NCI-H2081 treated with DMSO at 0.1 percent for 48 hours (cell line): ENCODE results near the gene NGEF.
"Not testable (repeated sequence)": the region's sequence is repeated elsewhere in the genome, so short reads cannot be mapped to it uniquely, and the experiment has no call there.

ENCODE experiments used
- DNase-seq: peaks from one replicate; lab custom pipeline; 2025; lab: John Stamatoyannopoulos, UW

NGEF gene

DNA sequence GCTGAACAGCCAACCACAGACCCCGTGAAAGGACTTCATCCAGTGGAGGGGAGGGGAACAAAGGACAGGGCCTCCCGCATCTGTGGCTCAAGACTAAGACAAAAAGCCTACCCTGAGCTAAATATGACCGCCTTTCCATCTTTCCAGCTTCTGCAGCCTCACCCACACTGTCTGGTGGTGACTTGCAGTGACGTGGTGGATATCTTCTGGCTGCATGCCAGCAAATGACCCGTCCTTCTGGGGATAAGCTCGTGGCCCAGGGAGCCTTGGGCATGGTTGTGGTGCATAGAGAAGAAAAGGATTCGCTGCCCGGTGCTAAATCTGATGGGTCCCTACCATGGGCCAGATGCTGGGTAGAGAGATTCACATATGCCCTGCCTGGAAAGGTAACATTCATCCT is 8.7 kb upstream of the NGEF start:
- no peak for DNase-seq

DNA sequence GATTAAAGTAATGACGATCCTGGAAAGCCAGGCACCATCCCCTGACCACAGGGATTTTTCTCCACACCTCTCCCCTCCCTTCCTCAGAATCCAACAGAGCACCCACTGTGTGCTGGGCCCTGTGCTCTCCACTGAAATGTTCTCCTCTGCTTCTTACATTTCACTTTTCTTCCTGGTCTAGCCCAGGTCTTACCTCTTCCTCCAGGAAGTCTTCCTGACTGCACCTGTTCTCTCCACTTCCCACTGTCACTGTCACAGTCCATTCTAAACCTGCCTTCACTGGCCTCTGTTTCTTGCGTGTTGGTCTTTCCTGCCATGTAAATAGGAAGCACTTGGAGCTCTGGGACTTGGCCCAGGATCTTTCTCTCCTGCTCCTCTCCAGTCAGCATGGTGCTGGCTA is 7.4 kb upstream of the NGEF start:
- DNase-seq: no peak

- not testable (repeated sequence) for DNase-seq
These were observed 6.6 kb upstream of the NGEF start for GRCh38 chr2:233019610-233020009.

- no peak for DNase-seq
These were observed 4.9 kb upstream of the NGEF start for GRCh38 chr2:233017947-233018346.

- no peak for DNase-seq
These were observed 2.1 kb upstream of the NGEF start for GRCh38 chr2:233015019-233015645.

DNA sequence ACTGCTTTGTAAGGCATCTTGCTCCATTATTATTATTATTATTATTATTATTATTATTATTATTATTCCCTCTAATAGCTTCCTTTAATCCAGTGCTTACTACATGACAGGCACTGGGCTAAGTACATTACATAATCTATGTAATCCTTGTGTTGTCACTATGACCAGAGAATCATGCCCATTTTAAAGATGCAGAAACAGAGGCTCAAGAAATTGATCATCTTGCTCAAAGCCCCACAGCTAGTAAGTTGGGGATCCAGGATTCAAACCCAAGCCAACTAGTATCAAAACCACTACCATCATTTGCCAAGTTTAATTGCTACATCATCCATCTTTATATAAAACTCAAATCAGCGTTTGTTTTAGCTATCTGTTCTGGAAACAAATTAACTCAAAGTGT is 594 bp upstream of the NGEF start:
- DNase-seq: no peak

GRCh38 chr2:233012301-233012971 is 620 bp downstream of the NGEF start:
- no peak for DNase-seq

DNA sequence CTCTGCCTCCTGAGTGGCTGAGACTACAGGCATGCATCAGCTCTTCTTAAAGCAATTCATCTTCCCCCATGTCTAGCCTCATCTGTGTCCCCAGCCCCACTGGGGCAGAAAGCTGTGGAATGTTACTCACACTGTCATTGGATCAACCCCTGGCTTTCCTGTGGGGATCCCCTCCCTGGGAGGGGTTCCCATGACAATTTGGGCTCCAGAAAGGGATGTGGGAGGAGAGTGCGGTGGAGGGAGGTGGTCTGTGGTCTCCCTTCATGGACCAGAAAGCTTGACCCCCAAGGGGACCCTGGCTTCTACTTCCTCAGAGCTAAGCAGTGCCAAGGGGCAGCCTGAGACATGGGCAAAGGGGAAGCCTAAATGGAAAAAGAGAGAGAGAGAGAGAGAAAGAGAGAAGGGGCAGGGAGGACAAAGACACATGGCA is 1.3 kb downstream of the NGEF start:
- DNase-seq: no peak

DNA sequence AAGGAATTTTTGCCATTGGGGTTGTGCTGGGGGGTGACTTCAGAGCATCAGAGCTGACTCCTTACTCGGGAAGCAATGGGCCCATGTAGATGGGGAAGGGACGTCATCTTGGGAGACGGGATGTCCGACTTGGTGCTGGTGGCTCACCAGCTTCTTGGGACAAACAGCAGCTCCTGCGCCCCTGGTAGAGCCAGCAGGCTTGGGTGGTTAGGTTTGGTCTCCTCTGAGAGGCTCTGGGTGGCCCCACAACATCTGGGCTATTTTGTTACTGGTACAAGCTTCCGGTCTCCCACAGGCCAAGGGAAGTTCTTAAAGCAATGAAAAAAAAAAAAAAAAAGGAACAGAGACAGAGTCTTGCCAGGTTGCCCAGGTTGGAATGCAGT is 1.8 kb downstream of the NGEF start:
- DNase-seq: no peak

DNA sequence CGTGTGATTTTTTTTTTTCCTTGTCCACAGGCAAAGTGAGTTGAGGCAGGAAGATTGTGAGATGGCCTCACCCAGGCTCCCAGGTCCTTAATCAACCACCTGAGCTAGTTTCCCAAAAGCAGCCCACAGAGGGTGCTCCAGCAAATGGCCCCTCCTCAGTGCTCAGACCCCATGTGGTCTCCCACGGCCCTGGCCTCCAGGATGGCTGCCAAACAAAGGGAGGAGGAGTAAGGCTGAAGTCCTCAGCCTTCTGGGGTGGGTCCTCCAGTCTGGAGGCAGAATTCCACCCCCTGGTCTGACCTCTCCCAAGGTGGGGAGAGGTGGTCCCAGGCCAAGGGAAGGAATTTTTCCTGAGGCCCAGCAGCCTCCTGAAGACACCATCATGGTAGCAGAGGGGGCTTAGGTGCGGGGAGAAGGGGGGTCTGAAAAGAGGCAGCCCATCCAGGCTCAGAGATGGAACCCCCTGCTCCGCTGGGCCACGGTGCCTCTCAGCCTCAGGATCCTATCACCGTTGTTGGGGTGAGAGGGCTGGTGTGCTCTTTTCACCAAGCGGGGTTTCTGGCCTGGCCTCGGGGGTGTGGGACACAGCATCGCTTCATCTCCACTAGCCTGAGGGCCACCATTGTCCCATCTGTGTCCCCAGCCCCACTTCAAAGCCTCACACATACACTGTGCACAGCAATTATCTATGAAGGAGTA is 2.3 kb downstream of the NGEF start:
- DNase-seq: no peak

GRCh38 chr2:233009661-233010060 is 3.4 kb downstream of the NGEF start:
- no peak for DNase-seq

DNA sequence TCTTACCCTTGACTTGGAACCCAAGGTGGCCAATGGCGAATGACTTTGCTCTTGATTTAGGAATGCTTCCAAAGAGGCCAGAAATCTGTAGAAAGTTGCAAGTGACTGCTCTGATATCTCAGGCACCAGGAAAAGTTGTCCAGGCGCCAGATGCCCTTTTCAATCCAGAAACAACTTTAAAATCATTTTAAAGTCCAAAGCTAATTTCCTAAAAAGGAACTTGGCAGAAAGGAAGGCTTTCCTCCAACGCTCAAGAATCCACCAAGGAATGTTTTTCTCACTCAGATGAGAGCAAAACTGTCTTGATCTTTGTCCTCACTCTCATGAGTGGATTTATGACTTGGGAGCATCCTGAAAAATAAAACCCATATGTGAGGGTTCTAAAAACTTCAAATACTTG is 5.3 kb downstream of the NGEF start:
- no peak for DNase-seq

DNA sequence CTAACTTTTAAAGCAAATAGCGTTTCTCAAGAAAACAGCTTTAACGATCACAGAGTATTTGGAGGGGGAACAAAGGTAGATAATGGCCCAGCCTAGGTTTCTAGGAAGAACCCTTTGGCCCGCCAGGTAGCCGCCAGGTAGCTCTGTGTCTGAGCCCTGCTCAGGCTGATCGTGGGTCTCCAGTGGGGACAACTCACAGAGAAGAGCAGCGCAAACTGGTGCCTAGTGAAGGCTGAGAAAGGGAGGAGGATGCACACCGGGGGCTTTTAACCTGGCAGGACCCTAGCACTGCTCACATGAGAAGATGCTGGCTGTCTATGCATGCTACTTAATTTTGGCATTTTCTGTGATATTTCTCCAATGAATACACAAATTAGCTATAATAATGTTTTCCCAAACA is 5.8 kb downstream of the NGEF start:
- DNase-seq: no peak

- no peak for DNase-seq
These were observed 6.4 kb downstream of the NGEF start for GRCh38 chr2:233006648-233007047.

GRCh38 chr2:233005096-233005495 is 8.0 kb downstream of the NGEF start:
- DNase-seq: no peak

- no peak for DNase-seq
These were observed 9.1 kb downstream of the NGEF start for GRCh38 chr2:233003658-233004555.

- DNase-seq: no peak
These were observed 10.0 kb downstream of the NGEF start for GRCh38 chr2:233002829-233003657.

- DNase-seq: no peak
These were observed 11.9 kb downstream of the NGEF start for GRCh38 chr2:233000886-233001750.

DNA sequence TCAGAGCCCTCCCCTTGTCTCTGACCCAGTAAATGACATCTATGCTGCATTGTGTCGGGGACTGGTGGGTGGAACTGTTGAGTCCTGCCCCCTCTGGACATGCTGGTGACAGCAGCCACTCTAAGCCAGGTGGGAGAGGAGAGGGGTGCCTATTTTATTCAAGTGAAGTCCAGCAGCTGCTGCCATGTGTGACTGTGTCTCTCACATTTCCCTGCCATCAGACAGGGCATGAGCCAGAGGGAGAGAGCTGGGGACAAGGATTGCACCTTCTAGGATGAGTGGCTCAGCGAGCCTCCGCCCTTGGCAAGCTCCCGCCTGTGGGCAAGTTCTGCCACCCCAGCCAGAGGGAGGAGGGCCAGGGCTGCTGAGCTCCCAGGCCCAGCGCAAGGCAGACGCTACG is 13.7 kb downstream of the NGEF start:
- DNase-seq: no peak

GRCh38 chr2:232998666-232998985 is 14.4 kb downstream of the NGEF start:
- DNase-seq: no peak
